ENCODE results near the gene AMOTL1. TPM values are rescaled to one million over a fixed set of nuclear protein-coding genes. Genes with fewer than 3 reads are reported as not detected.

Gene AMOTL1
- polyA plus RNA-seq, 6 donors from 2014 or later, result 0.07 to 0.15 TPM; not detected in 4

DNA sequence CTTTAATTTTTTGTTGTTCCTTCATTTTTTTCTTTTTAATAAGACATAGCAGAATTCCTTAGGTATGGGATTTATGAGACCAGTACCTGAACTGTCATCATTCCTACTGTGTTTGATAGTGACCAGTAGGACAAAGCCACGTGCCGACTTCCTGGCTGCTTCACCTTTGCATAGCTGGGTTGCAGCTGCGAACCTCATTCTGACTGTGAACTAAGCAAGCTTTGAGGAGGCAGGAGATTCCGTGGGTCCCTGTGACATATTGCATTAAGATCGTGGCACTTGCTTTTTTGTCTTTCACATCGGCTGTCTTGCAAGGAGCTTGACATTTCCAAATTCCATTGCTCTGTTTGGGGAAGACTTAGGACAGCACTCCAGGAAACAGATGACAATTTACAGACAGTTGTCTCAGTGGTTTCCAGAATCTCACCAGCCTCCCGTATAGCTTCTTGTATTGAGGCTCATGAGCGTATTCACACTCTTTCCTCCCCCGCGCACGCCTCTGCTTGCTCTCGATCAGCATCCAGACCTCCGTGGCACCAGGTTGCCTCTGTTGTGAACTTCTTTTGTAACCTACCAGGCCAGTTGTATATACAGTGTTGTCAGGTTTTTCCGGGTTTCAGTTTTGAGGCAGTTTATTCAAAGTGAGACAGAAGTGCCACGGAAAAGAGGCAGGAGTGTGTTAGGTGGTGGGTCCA is 103.5 kb downstream of the AMOTL1 start:
- H3K4me1 Mint-ChIP-seq, result peaks cover 2 to 4% (median 3%) of the 10 kb centered on the region in 3 donors
- ATAC-seq (ENCODE audit: low read depth in 2 of 2) (no peak), DNase-seq (no peak)
- no peak overlapping the region for H3K27ac Mint-ChIP-seq
- no peaks in the 10 kb centered on the region for H3K9me3 Mint-ChIP-seq
- no peak overlapping the region for H3K4me3 Mint-ChIP-seq
- no peaks in the 10 kb centered on the region for H3K27me3 Mint-ChIP-seq
- H3K36me3 Mint-ChIP-seq, result no peaks in the 10 kb centered on the region

DNA sequence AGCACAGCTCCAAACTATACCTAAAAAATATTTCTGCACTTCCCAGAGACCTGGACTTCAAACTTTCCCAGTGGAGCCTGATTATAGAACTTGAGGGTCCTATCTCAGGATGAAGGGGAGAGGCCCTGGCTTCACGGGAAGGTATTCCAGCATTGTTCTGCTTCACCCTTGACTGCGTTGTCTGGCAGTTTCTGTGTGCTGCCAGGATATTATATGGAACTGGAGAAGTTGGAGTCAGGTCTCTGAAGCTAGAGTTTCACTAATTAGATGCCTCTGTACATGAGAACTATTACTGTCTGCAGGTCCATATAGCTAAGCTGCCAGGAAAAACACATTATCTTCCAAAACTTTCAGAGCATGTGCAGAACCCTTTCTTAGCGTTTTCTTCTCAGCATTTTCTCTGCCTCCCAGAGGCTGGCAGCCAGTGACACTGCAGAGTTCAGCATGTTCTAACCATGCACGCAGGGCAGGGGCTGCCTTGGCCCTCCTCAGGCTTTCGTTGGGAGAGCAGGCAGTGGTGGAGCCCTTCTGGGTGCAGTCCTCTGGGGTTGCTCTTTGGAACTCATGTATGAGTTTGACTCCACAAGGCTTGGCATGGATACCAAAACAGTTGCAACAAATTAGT is 105.9 kb downstream of the AMOTL1 start:
- no peaks in the 10 kb centered on the region for H3K9me3 Mint-ChIP-seq
- H3K4me3 Mint-ChIP-seq, result no peak overlapping the region
- no peaks in the 10 kb centered on the region for H3K36me3 Mint-ChIP-seq
- ATAC-seq (ENCODE audit: low read depth in 2 of 2) (no peak), DNase-seq (no peak)
- no peaks in the 10 kb centered on the region for H3K27me3 Mint-ChIP-seq
- peaks cover 8 to 15% (median 14%) of the 10 kb centered on the region in 3 donors for H3K4me1 Mint-ChIP-seq
- peak overlapping the region in 1 of 6 donors; percentile 87 for H3K27ac Mint-ChIP-seq

DNA sequence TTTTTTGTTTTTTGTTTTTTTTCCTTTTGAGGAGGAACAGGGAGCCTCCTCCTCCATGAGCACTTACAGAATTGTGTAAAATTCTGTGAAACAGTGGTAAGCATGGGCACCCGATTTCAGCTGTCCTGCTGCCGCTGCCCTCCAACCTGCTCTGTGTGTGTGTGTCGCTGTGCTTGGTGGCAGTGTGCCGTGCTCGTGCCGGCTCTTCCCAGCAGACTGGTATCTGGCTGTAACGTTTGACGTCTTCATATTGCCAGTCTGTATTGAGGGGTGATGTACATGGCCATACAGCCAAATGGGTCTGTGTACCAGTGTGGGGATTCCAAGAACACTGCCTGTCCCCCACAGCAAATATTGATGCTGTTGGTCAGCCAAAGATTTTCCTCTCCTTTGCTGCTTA is 108.1 kb downstream of the AMOTL1 start:
- no peaks in the 10 kb centered on the region for H3K9me3 Mint-ChIP-seq
- H3K4me1 Mint-ChIP-seq, result peaks cover 8 to 15% (median 14%) of the 10 kb centered on the region in 3 donors
- ATAC-seq (ENCODE audit: low read depth in 2 of 2) (no peak), DNase-seq (no peak)
- H3K27me3 Mint-ChIP-seq, result no peaks in the 10 kb centered on the region
- no peak overlapping the region for H3K4me3 Mint-ChIP-seq
- no peaks in the 10 kb centered on the region for H3K36me3 Mint-ChIP-seq
- peak overlapping the region in 1 of 6 donors; percentile 43 for H3K27ac Mint-ChIP-seq

DNA sequence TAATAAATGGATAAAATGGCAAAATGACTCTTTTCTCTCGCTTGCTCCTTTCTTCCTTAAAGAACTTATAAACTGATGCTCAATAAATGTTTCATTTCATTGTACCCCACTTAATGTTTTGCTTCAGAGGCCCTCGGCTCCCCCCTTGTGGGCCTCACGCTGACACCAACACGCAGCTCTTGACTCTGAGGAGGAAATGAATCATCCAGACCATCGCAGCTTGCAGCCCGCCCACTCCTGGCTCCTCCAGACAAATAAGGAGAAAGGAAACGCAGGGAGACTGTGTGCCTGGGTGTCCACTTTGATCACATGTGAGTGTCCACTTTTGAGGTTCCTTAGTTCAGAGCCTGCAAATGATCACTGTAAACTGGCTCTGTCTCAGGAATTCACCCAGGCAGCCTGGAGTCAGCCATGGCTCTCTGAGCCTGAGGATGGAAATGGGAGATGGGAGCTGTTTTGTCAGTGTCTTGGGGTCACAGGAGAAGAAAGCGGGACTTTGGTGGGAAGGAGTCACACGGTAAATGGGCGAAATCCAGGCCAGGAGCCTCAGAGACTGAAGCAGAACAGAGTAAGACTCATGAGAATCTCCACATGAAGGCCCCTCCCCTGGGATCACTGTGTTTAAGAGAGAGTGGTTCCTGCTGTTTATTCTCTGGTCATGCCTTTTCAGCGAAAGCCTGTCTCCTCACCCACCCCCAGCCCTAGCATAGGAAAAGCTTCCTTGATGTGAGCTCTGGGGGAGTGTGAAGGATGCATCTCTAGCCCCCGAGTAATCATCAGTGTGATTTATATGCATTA is 108.7 kb downstream of the AMOTL1 start:
- ATAC-seq (ENCODE audit: low read depth in 2 of 2) (no peak), DNase-seq (no peak)
- H3K27me3 Mint-ChIP-seq, result no peaks in the 10 kb centered on the region
- peak overlapping the region in 3 of 6 donors; percentile 3 to 43 (median 40) for H3K27ac Mint-ChIP-seq
- no peaks in the 10 kb centered on the region for H3K9me3 Mint-ChIP-seq
- H3K4me3 Mint-ChIP-seq, result peak overlapping the region in 2 of 8 donors; percentile 35 to 44
- H3K4me1 Mint-ChIP-seq, result peaks cover 8 to 15% (median 14%) of the 10 kb centered on the region in 3 donors
- no peaks in the 10 kb centered on the region for H3K36me3 Mint-ChIP-seq

DNA sequence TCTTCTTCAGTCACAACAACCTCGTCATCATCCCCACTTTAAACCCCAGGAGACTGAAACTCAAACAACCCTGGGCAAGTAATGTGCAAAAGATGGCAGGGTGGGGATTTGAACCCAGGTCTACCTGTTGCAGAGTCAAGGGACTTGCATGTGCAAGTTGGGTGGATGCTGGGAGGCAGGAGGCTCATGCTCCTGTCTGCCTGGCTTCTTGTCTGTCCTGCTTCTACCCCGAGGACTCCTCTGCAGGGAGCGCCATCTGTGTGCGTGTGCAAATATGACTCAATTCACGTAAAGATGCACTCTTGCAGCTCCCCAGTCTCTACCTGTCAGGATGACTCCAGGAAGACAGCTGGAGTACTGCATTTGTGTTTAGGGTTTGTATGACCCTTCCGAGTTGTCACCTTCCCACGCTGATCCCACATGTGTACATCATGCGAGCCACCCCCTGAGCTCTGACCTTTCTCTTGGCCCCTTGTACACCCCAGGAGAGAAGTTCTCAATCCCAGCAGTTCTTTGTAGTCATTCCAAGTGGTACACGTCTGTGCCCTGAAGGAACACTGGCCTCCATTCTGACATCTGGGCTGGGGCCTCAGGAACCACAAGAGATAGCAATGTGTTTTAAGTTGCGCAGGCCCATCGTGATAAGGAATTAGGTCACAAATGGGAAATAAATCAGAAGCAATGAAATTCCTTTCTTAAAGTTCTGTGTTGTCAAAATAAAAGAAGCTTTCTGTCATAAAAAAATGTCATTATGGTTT is 109.5 kb downstream of the AMOTL1 start:
- DNase-seq (no peak), ATAC-seq (ENCODE audit: low read depth in 2 of 2) (no peak)
- Mint-ChIP-seq H3K4me3 (no peak overlapping the region), H3K27ac (peak overlapping the region in 1 of 6 donors; percentile 43), H3K27me3 (no peaks in the 10 kb centered on the region), H3K36me3 (no peaks in the 10 kb centered on the region), H3K9me3 (no peaks in the 10 kb centered on the region), H3K4me1 (peaks cover 8 to 15% (median 14%) of the 10 kb centered on the region in 3 donors)

- Mint-ChIP-seq H3K4me1 (peaks cover 8 to 15% (median 14%) of the 10 kb centered on the region in 3 donors), H3K27me3 (no peaks in the 10 kb centered on the region), H3K9me3 (no peaks in the 10 kb centered on the region), H3K27ac (peak overlapping the region in 2 of 6 donors; percentile 25 to 88), H3K36me3 (no peaks in the 10 kb centered on the region), H3K4me3 (no peak overlapping the region)
- ATAC-seq (ENCODE audit: low read depth in 2 of 2), result no peak
- no peak for DNase-seq
These were observed 110.8 kb downstream of the AMOTL1 start for GRCh38 chr11:94879006-94879405.

- H3K27ac Mint-ChIP-seq, result no peak overlapping the region
- H3K4me1 Mint-ChIP-seq, result peaks cover 10 to 19% (median 14%) of the 10 kb centered on the region in 3 donors
These were observed 112.1 kb downstream of the AMOTL1 start for GRCh38 chr11:94880216-94880615.

GRCh38 chr11:94882931-94883330 is 114.8 kb downstream of the AMOTL1 start:
- DNase-seq (no peak), ATAC-seq (ENCODE audit: low read depth in 2 of 2) (no peak)
- Mint-ChIP-seq H3K27me3 (no peaks in the 10 kb centered on the region), H3K4me1 (peaks cover 0 to 7% (median 4%) of the 10 kb centered on the region in 3 donors), H3K9me3 (peaks cover 0 to 8% (median 0%) of the 10 kb centered on the region in 7 donors), H3K4me3 (peak overlapping the region in 1 of 8 donors; percentile 52), H3K36me3 (peaks cover 0 to 5% of the 10 kb centered on the region in 2 donors), H3K27ac (no peak overlapping the region)

More at GRCh38 chr11:94880216-94880615, 112.1 kb downstream of the AMOTL1 start:
- H3K9me3 Mint-ChIP-seq, result no peaks in the 10 kb centered on the region
- H3K36me3 Mint-ChIP-seq, result no peaks in the 10 kb centered on the region
- ATAC-seq (ENCODE audit: low read depth in 2 of 2) (no peak), DNase-seq (no peak)
- H3K27me3 Mint-ChIP-seq, result no peaks in the 10 kb centered on the region
- no peak overlapping the region for H3K4me3 Mint-ChIP-seq

DNA sequence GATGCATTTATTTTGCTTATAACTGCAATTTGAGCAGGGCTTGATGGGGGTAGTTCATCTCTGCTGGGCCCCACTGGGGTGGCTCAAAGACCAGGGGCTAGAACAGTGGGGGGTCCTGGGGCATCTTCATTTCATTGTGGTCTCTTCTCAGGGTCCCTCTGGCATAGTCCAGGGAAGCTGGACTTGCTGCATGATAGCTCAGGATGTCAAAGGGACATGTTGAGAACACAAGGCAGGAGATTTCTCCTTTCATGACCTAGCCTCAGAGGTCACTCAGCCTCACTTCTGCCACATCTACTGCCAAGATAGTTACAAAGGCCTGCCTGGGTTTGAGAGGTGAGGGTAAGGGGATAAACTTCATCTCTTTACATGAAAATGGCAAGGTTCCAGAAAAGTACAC is 115.7 kb downstream of the AMOTL1 start:
- Mint-ChIP-seq H3K27me3 (no peaks in the 10 kb centered on the region), H3K27ac (no peak overlapping the region), H3K36me3 (peaks cover 0 to 5% of the 10 kb centered on the region in 2 donors), H3K9me3 (peaks cover 0 to 17% (median 3%) of the 10 kb centered on the region in 7 donors), H3K4me1 (peaks cover 0 to 7% (median 4%) of the 10 kb centered on the region in 3 donors), H3K4me3 (no peak overlapping the region)
- DNase-seq, result no peak
- no peak for ATAC-seq (ENCODE audit: low read depth in 2 of 2)

- DNase-seq, result no peak
- Mint-ChIP-seq H3K4me3 (no peak overlapping the region), H3K36me3 (peaks cover 0 to 5% of the 10 kb centered on the region in 2 donors), H3K27ac (peak overlapping the region in 1 of 6 donors; percentile 63), H3K4me1 (peaks cover 0 to 7% (median 4%) of the 10 kb centered on the region in 3 donors), H3K9me3 (peaks cover 0 to 18% (median 3%) of the 10 kb centered on the region in 7 donors), H3K27me3 (no peaks in the 10 kb centered on the region)
- ATAC-seq (ENCODE audit: low read depth in 2 of 2), result no peak
These were observed 116.2 kb downstream of the AMOTL1 start for GRCh38 chr11:94884376-94884775.

- Mint-ChIP-seq H3K9me3 (peaks cover 0 to 18% (median 4%) of the 10 kb centered on the region in 7 donors), H3K27me3 (no peaks in the 10 kb centered on the region)
These were observed 117.0 kb downstream of the AMOTL1 start for GRCh38 chr11:94885133-94885532.

GRCh38 chr11:94885581-94885980 is 117.4 kb downstream of the AMOTL1 start:
- Mint-ChIP-seq H3K27ac (no peak overlapping the region), H3K4me3 (no peak overlapping the region), H3K27me3 (no peaks in the 10 kb centered on the region), H3K4me1 (peaks cover 0 to 7% (median 4%) of the 10 kb centered on the region in 3 donors), H3K36me3 (peaks cover under 1 to 5% of the 10 kb centered on the region in 2 donors), H3K9me3 (peaks cover 0 to 19% (median 4%) of the 10 kb centered on the region in 7 donors)
- DNase-seq (no peak), ATAC-seq (ENCODE audit: low read depth in 2 of 2) (no peak)

More at GRCh38 chr11:94885133-94885532, 117.0 kb downstream of the AMOTL1 start:
- no peak overlapping the region for H3K27ac Mint-ChIP-seq
- peaks cover 0 to 7% (median 4%) of the 10 kb centered on the region in 3 donors for H3K4me1 Mint-ChIP-seq
- DNase-seq, result no peak
- H3K36me3 Mint-ChIP-seq, result peaks cover 0 to 5% of the 10 kb centered on the region in 2 donors
- no peak for ATAC-seq (ENCODE audit: low read depth in 2 of 2)
- no peak overlapping the region for H3K4me3 Mint-ChIP-seq

- Mint-ChIP-seq H3K27ac (no peak overlapping the region), H3K4me1 (peaks cover 0 to 7% (median 4%) of the 10 kb centered on the region in 3 donors), H3K9me3 (peaks cover 0 to 45% (median 21%) of the 10 kb centered on the region in 7 donors), H3K4me3 (no peak overlapping the region), H3K27me3 (no peaks in the 10 kb centered on the region), H3K36me3 (peaks cover 10 to 13% of the 10 kb centered on the region in 2 donors)
- DNase-seq (no peak), ATAC-seq (ENCODE audit: low read depth in 2 of 2) (no peak)
These were observed 120.0 kb downstream of the AMOTL1 start for GRCh38 chr11:94888204-94888603.

Data from naive B cell (primary cell).